MCF 10A (cell line): ENCODE data around the gene TRIM66. TPM values are rescaled to one million over a fixed set of nuclear protein-coding genes. Genes with fewer than 3 reads are reported as not detected.

ENCODE experiments used
- BruUV-seq: library from RNA; stranded (reverse); fragments of 400-500 nt; replicated peaks from 2 replicates; lab custom pipeline; 2021; lab: Mats Ljungman, UMichigan
- CTCF ChIA-PET: fragments of 300-600 bp; sonication (Branson Sonifier 250); formaldehyde crosslinking; extraction: SDS; loops from one replicate; lab custom pipeline; 2021; ENCODE audit warnings: antibody characterized with exemption, inconsistent platforms; lab: Yijun Ruan, JAX
- POLR2A ChIA-PET: fragments of 300-600, 350-650 bp; sonication (Branson Sonifier 250); formaldehyde crosslinking; extraction: SDS; loops from one replicate; lab custom pipeline; 2020; ENCODE audit warnings: antibody characterized with exemption, inconsistent platforms; lab: Yijun Ruan, JAX
- DNase-seq: peaks from one replicate; pipeline ENCODE4 v3.0.0-alpha.2; 2018; ENCODE audit not compliant: unreplicated experiment
- H3K27ac Mint-ChIP-seq: one replicate; pipeline ENCODE4 v1.8.0; 2022; ENCODE audit warnings: mild to moderate bottlenecking, low read depth, mixed read lengths; ENCODE audit not compliant: unreplicated experiment
- H3K27me3 Mint-ChIP-seq: one replicate; pipeline ENCODE4 v1.8.0; 2022; ENCODE audit warnings: mixed read lengths; ENCODE audit not compliant: insufficient read depth, unreplicated experiment
- H3K36me3 Mint-ChIP-seq: one replicate; pipeline ENCODE4 v1.8.0; 2022; ENCODE audit warnings: mild to moderate bottlenecking, moderate library complexity, mixed read lengths; ENCODE audit not compliant: insufficient read depth, unreplicated experiment
- H3K4me1 Mint-ChIP-seq: one replicate; pipeline ENCODE4 v1.8.0; 2022; ENCODE audit warnings: mixed read lengths; ENCODE audit not compliant: insufficient read depth, unreplicated experiment
- H3K4me3 Mint-ChIP-seq: one replicate; pipeline ENCODE4 v1.8.0; 2022; ENCODE audit warnings: mild to moderate bottlenecking, moderate library complexity, mixed read lengths; ENCODE audit not compliant: unreplicated experiment
- H3K9me3 Mint-ChIP-seq: one replicate; pipeline ENCODE4 v1.8.0; 2022; ENCODE audit warnings: mixed read lengths; ENCODE audit not compliant: unreplicated experiment
- CTCF ChIP-seq: fragments of 200-600 bp; IDR thresholded peaks from one replicate; pipeline ENCODE4 v1.8.0; 2022; ENCODE audit warnings: antibody characterized with exemption, mild to moderate bottlenecking; ENCODE audit not compliant: unreplicated experiment
- intact Hi-C: fragments of 100-400 bp; cut with micrococcal nuclease; formaldehyde crosslinking; loops from 2 replicates; pipeline ENCODE4 v1.14.1; 2022
- total RNA-seq: library from RNA; stranded (reverse); gene quantifications from 2 replicates; pipeline ENCODE4 v1.2.3, GENCODE V29; 2022

The TRIM66 gene
- total RNA-seq, 1 experiment from 2014 or later, result 27.3 TPM

GRCh38 chr11:8709777-8710176 lies 27.3 kb upstream of the TRIM66 start:
- no TSS peak for BruUV-seq
- Mint-ChIP-seq H3K9me3 (peaks cover 5% of the 10 kb centered on the region), H3K36me3 (peaks cover 27% of the 10 kb centered on the region), H3K4me3 (no peak overlapping the region), H3K4me1 (peaks cover 5% of the 10 kb centered on the region), H3K27me3 (no peaks in the 10 kb centered on the region), H3K27ac (no peak overlapping the region)
- intact Hi-C loops, result no loop called here
- TF ChIP-seq CTCF, result no peak
- ChIA-PET CTCF (no interaction called here), POLR2A (no interaction called here)
- no peak for DNase-seq

- H3K4me3 Mint-ChIP-seq, result no peak overlapping the region
- H3K27me3 Mint-ChIP-seq, result no peaks in the 10 kb centered on the region
- no peak overlapping the region for H3K27ac Mint-ChIP-seq
- peaks cover 5% of the 10 kb centered on the region for H3K9me3 Mint-ChIP-seq
- DNase-seq, result no peak
- ChIA-PET CTCF (interaction anchor here (0.6 kb wide), 1 partner anchor 428 kb away, joined by 3 read pairs; no protein-coding TSS in a partner anchor), POLR2A (interaction anchor here (0.6 kb wide), 1 partner anchor 29 kb away, joined by 3 read pairs; no protein-coding TSS in a partner anchor)
- no TSS peak for BruUV-seq
- intact Hi-C loops, result no loop called here
- no peak for TF ChIP-seq CTCF
- peaks cover 21% of the 10 kb centered on the region for H3K36me3 Mint-ChIP-seq
- peaks cover 5% of the 10 kb centered on the region for H3K4me1 Mint-ChIP-seq
These were observed 26.7 kb upstream of the TRIM66 start for GRCh38 chr11:8709002-8709672.

- Mint-ChIP-seq H3K9me3 (peaks cover 5% of the 10 kb centered on the region), H3K4me1 (peaks cover 5% of the 10 kb centered on the region), H3K4me3 (no peak overlapping the region), H3K27me3 (no peaks in the 10 kb centered on the region), H3K36me3 (peaks cover 12% of the 10 kb centered on the region), H3K27ac (no peak overlapping the region)
- CTCF ChIA-PET, result interaction anchor here (0.5 to 0.7 kb wide), 4 partner anchors 9 to 207 kb away, joined by 3 read pairs; no protein-coding TSS in a partner anchor
- intact Hi-C loops, result no loop called here
- no peak for TF ChIP-seq CTCF
- no TSS peak for BruUV-seq
- DNase-seq, result no peak
- POLR2A ChIA-PET, result interaction anchor here (0.7 kb wide), 1 partner anchor 178 kb away, joined by 3 read pairs; no protein-coding TSS in a partner anchor
These were observed 25.2 kb upstream of the TRIM66 start for GRCh38 chr11:8707541-8708191.

GRCh38 chr11:8706673-8707432 lies 24.4 kb upstream of the TRIM66 start:
- Mint-ChIP-seq H3K4me1 (peaks cover 5% of the 10 kb centered on the region), H3K27ac (no peak overlapping the region), H3K27me3 (no peaks in the 10 kb centered on the region), H3K4me3 (no peak overlapping the region), H3K9me3 (peaks cover 5% of the 10 kb centered on the region), H3K36me3 (peaks cover 11% of the 10 kb centered on the region)
- ChIA-PET CTCF (interaction anchor here (0.5 to 0.7 kb wide), 3 partner anchors 8 to 208 kb away, joined by 3 read pairs; no protein-coding TSS in a partner anchor), POLR2A (interaction anchor here (0.5 to 0.7 kb wide), 2 partner anchors 10 to 177 kb away, joined by 3 read pairs; no protein-coding TSS in a partner anchor)
- intact Hi-C loops, result no loop called here
- no TSS peak for BruUV-seq
- TF ChIP-seq CTCF, result no peak
- DNase-seq, result no peak
